NCI-H2107 treated with DMSO at 0.1 percent for 48 hours (cell line): ENCODE measurements around the gene ABCC2.
"Not testable (repeated sequence)": the region's sequence is repeated elsewhere in the genome, so short reads cannot be mapped to it uniquely, and the experiment has no call there.

Experiments used
- DNase-seq: peaks from one replicate; lab custom pipeline; 2025; ENCODE audit not compliant: unreplicated experiment; lab: John Stamatoyannopoulos, UW

Gene ABCC2

GRCh38 chr10:99888622-99889021 lies 106.2 kb downstream of the ABCC2 start:
- no peak for DNase-seq

- DNase-seq: no peak
Measured at GRCh38 chr10:99894613-99895012, 112.2 kb downstream of the ABCC2 start.

DNA sequence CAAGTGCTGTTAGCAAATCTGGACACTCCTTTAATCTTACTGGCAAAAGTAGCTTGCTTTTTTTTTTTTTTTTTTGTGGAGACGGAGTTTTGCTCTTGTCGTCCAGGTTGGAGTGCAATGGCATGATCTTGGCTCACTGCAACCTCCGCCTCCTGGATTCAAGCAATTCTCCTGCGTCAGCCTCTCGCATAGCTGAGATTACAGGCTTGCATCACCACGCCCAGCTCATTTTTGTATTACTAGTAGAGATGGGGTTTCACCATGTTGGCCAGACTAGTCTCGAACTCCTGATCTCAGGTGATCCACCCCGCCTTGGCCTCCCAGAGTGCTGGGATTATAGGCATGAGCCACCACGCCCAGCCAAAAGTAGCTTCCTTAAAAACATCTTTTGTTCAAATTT lies 112.6 kb downstream of the ABCC2 start:
- DNase-seq: not testable (repeated sequence)

DNA sequence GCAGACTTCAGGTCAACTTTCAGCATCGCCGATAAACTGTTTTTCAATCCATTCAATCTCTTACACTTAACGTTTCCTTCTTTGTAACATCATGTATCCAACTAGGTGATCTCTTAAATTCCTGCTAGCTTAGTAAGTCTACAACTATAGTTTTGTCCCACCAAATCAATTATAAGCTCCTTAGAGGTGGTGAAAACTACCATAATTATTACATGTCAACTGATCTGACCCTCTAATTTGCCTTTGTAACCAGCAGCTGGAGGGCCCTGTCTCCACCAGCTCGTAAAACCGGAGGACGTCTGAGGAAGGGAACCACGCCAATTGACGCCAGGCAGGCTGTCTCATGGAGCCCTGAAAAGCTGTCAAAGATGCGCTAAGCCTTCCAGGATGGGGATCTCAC lies 113.4 kb downstream of the ABCC2 start:
- DNase-seq: no peak
